ENCODE data around the gene FBXL19.

Gene FBXL19

DNA sequence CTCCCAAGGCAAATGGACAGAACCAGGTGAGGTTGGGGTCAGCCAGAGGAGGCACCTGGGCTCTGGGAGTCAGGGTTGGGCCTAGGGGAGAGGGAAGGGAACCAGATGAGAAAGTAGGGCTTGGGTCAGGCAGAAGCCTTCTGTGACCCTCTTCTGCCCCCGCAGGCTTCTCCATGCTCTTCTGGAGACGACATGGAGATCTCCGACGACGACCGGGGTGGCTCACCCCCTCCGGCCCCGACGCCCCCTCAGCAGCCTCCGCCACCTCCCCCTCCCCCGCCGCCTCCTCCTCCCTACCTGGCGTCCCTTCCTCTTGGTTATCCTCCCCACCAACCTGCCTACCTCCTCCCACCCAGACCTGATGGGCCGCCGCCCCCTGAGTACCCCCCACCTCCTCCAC, 42.1 kb downstream of the FBXL19 start:
- no peak for DNase-seq

DNA sequence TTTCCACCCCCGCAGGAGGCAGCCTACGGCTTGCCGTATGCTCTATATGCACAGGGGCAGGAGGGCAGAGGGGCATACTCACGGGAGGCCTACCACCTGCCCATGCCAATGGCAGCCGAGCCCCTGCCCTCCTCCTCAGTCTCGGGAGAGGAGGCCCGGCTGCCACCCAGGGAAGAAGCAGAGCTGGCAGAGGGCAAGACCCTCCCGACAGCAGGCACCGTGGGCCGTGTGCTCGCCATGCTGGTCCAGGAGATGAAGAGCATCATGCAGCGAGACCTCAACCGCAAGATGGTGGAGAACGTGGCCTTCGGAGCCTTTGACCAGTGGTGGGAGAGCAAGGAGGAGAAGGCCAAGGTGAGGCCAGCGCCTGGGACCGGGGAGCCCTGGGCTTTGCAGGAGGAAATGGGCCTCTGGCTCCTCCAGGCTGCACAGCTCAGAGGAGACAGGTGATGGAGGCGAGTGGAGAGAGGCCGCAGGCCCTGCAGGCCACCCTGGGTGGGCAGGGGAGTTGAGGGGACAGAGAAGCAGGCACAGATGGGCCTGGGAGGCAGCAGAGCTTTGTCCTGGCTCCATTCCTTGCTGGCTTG, 42.8 kb downstream of the FBXL19 start:
- no peak for DNase-seq

GRCh38 chr16:30967795-30968194, 44.4 kb downstream of the FBXL19 start:
- DNase-seq: no peak

DNA sequence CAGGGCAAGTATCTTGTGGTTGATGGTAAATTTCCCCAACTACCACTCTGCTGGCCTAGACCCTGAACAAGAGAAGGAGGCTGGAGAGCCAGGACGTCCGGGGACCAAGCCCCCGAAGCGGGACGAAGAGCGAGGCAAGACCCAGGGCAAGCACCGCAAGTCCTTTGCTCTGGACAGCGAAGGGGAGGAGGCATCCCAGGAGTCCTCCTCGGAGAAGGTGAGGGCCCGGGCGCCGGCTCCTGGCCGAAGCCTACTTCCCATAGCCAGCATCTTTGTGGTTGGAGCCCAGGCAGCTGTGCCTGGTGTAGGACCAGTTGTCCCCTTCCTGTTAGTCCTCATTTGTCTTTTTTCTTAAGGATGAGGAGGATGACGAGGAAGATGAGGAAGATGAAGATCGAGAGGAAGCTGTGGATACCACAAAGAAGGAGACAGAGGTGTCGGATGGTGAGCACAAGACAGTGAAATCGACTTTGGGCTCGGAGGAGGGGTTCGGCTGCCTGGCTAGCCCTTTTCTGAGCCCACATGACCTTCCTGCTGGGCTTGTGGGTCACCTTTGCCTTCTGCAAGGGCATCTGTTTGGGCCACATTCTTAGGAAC, 46.0 kb downstream of the FBXL19 start:
- no peak for DNase-seq

DNA sequence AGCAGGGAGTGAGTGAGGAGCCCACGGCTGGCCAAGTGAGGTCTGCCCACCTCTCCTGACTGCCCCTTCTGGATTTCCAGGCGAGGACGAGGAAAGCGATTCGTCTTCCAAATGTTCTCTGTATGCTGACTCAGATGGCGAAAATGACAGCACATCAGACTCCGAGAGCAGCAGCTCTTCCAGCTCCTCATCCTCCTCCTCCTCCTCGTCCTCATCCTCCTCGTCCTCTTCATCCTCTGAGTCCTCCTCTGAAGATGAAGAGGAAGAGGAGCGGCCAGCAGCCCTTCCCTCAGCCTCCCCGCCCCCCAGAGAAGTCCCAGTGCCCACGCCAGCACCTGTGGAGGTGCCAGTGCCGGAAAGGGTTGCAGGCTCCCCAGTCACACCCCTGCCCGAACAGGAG, 47.9 kb downstream of the FBXL19 start:
- DNase-seq: no peak

- DNase-seq: no peak
These were observed 49.5 kb downstream of the FBXL19 start for GRCh38 chr16:30972872-30973271.

- DNase-seq: no peak
These were observed 51.0 kb downstream of the FBXL19 start for GRCh38 chr16:30974348-30974747.

- DNase-seq: no peak
These were observed 53.1 kb downstream of the FBXL19 start for GRCh38 chr16:30976486-30976885.

DNA sequence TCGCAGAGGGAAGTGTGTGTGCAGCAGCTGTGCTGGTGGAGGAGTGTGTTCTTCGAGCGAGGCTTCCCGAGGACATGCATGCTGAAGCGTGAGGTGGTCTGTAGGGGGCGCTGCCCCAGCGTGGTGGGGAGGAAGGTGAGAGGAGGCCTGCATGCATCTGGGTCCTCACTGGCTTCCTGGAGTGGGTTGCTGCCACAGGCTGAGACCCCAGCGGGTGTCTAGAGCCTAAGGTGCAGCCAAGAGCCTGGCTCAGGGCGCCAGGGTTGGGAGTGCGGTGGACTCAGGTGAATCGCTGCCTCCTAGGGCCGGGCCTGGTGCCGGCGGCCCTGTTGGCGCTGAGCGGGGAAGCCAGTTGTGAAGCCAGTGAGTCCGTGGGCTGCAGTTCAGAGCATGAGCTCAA, 54.1 kb downstream of the FBXL19 start:
- DNase-seq: no peak

DNA sequence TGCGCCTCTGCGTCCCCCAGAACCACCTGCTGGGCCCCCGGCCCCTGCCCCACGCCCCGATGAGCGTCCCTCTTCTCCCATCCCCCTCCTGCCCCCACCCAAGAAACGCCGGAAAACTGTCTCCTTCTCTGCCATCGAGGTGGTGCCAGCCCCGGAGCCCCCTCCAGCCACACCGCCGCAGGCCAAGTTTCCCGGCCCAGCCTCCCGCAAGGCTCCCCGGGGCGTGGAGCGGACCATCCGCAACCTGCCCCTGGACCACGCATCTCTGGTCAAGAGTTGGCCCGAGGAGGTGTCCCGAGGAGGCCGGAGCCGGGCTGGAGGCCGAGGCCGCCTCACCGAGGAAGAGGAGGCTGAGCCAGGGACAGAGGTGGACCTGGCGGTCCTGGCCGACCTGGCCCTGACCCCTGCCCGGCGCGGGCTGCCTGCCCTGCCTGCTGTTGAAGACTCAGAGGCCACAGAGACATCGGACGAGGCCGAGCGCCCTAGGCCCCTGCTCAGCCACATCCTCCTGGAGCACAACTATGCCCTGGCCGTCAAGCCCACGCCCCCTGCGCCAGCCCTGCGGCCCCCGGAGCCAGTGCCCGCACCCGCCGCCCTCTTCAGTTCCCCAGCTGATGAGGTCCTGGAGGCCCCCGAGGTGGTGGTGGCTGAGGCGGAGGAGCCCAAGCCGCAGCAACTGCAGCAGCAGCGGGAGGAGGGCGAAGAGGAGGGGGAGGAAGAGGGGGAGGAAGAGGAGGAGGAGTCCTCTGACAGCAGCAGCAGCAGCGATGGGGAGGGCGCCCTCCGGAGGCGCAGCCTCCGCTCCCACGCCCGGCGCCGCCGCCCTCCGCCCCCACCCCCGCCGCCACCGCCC, 56.0 kb downstream of the FBXL19 start:
- DNase-seq: no peak

DNA sequence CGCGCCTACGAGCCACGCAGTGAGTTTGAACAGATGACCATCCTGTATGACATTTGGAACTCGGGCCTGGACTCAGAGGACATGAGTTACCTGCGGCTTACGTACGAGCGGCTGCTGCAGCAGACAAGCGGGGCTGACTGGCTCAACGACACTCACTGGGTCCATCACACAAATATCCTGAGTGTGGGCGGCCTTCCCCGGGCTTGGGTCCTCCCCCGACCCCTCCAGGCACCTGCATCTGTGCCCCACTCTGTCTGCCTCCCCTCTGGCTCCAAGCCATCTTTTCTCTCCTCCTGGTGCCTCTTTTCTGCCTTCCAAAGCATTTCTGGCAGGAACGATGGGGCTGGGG, 56.6 kb downstream of the FBXL19 start:
- DNase-seq: no peak

DNA sequence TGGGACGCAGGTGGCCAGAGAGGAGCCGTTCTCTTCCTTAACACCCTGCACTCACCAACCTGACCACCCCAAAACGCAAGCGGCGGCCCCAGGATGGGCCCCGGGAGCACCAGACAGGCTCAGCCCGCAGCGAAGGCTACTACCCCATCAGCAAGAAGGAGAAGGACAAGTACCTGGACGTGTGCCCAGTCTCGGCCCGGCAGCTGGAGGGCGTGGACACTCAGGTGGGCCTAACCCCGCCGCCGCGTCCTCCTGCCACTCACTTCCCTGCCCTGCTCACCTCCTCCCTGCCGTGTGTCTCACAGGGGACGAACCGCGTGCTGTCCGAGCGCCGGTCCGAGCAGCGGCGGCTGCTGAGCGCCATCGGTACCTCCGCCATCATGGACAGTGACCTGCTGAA, 57.1 kb downstream of the FBXL19 start:
- no peak for DNase-seq

- DNase-seq: no peak
These were observed 57.6 kb downstream of the FBXL19 start for GRCh38 chr16:30980959-30981358.

DNA sequence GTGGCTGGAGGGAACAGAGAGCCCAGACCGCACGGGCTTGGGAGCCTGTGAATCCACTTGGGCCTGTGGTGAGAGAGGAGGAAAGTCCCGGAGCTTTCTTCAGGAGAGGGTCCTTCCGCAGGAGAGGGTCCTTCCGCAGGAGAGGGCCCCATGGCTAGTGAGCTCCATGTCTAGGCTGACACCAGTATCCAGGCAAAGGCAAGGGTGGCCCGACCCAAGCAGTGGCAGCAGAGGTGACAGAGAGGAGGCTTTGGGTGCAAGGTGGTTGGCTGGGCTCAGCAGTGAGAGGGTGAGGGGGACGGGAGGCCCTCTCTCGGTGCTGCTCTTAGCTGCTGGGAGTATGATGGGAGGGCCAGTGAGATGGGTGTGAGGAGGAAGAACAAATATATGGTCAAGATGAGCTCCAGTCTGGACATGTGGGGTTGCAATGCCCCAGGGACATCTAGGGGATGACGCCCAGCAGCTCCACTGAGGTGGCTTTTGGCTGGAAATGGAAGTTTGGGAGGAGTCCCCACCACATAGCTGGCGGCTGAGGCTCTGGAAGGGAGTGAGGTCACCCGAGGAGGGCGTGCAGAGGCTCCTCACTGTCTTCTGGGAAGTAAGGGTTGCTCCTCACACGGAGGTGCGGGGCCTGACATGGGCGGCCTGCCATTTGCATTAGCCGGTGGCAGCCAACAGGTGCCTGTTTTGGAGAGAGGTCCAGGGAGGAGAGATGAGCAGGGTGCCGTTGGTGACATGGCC, 59.3 kb downstream of the FBXL19 start:
- DNase-seq: no peak

- no peak for DNase-seq
These were observed 60.0 kb downstream of the FBXL19 start for GRCh38 chr16:30983289-30983889.

- no peak for DNase-seq
These were observed 60.7 kb downstream of the FBXL19 start for GRCh38 chr16:30983898-30984610.

- DNase-seq: peak; percentile 76
These were observed 61.5 kb downstream of the FBXL19 start, which contains the start of gene HSD3B7 for GRCh38 chr16:30984669-30985400. Gene HSD3B7, plus strand, starts transcription at chr16:30985207. Its CDS starts 452 bp downstream, at chr16:30985659.

DNA sequence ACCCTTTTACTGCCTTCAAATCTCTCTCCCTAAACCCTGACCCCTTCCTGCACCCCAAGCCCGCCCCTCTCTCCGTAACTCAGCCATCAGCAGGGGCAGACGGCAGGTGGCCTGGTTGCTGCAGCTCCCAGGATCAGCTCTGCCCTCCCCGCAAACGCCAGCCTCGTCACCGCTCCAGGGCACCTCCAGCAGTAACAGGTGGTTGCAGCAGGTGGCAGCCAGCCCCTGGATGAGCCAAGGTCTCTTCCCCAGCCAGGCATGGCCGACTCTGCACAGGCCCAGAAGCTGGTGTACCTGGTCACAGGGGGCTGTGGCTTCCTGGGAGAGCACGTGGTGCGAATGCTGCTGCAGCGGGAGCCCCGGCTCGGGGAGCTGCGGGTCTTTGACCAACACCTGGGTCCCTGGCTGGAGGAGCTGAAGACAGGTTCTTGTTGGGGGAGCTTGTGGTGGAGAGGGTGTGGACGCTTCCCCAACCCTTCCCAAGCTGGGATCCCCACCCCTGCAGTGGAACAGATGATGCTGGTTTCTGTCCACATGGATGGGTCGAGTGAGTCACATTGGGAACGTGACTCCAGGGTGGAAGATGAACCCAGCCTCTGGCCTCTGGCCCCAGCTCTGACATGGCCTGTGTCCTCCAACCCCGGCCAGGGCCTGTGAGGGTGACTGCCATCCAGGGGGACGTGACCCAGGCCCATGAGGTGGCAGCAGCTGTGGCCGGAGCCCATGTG, 62.2 kb downstream of the FBXL19 start:
- no peak for DNase-seq

GRCh38 chr16:30986129-30986991, 63.0 kb downstream of the FBXL19 start:
- no peak for DNase-seq

Data from effector CD8-positive, alpha-beta T cell (primary cell).